Neural cell (in vitro differentiated cells): ENCODE measurements around the gene CDT1.

Experiments
- EP300 ChIP-seq: fragments of 450-650 bp; conservative IDR thresholded peaks from 2 replicates; pipeline ENCODE4 v1.6.1; 2014; ENCODE audit warnings: antibody characterized with exemption, mild to moderate bottlenecking, moderate library complexity; ENCODE audit not compliant: poor library complexity, severe bottlenecking
- EZH2 ChIP-seq: fragments of 200-600, 300-800 bp; shearing (Covaris generic), sonication (generic); IDR thresholded peaks from 2 replicates; pipeline ENCODE4 v1.6.1; 2014; ENCODE audit warnings: antibody characterized with exemption, low read length, borderline replicate concordance, mild to moderate bottlenecking; ENCODE audit not compliant: insufficient read depth, poor library complexity, severe bottlenecking
- POLR2AphosphoS5 ChIP-seq: IDR thresholded peaks from 2 replicates; pipeline ENCODE4 v1.6.1; 2012
- SMC3 ChIP-seq: fragments of 450-650 bp; conservative IDR thresholded peaks from 2 replicates; pipeline ENCODE4 v1.6.1; 2014; ENCODE audit warnings: antibody characterized with exemption, mild to moderate bottlenecking, moderate library complexity; ENCODE audit not compliant: poor library complexity
- TAF1 ChIP-seq: IDR thresholded peaks from 2 replicates; pipeline ENCODE4 v1.6.1; 2012; ENCODE audit warnings: low read depth
- TF ChIP-seq, protein P1 (sequence below): fragments of 450-650 bp; IDR thresholded peaks from 2 replicates; pipeline ENCODE4 v1.5.1; 2014; ENCODE audit warnings: antibody characterized with exemption, mild to moderate bottlenecking, moderate library complexity; ENCODE audit not compliant: poor library complexity, severe bottlenecking
- TF ChIP-seq, protein P2 (sequence below): IDR thresholded peaks from 2 replicates; pipeline ENCODE4 v1.6.1; 2012; ENCODE audit warnings: borderline replicate concordance

DNA sequence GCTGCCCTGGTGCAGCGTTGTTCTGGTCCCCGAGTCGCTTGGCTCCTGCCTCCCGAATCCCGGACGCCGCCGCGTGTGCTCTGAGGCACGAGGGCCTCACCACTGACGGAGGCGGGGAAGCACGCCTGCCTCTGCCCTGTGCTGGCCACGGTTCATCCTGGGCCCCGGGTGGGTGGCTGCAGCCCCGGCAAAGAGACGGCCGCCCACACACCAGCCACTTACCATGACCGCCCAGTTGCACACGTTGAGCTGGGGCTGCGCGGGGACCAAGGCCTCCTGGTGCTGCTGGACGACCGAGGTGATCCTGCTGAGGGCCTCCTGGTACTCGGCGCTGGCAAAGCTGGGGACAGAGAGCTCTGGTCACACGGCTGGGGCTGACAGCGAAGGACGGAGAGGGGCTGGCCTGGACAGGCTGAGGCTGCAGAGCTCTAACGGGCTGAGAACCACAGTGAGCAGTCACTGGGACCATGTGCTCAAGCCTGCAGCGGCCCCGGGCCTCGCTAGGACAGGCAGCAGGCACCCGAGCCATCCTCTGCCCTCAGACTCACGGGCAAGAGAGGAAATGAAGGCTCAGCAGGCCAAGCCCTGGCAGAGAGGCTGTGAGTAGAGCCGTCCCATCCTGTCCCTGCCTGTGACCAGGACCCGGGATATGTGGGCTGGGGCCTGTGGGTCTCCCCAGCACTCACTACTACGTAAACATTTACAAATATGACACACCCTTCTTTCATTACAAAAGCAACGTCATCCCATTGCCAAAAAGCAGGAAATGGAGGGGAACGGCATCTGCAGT, 14.4 kb downstream of the CDT1 start:
- TF ChIP-seq, protein P1, sequence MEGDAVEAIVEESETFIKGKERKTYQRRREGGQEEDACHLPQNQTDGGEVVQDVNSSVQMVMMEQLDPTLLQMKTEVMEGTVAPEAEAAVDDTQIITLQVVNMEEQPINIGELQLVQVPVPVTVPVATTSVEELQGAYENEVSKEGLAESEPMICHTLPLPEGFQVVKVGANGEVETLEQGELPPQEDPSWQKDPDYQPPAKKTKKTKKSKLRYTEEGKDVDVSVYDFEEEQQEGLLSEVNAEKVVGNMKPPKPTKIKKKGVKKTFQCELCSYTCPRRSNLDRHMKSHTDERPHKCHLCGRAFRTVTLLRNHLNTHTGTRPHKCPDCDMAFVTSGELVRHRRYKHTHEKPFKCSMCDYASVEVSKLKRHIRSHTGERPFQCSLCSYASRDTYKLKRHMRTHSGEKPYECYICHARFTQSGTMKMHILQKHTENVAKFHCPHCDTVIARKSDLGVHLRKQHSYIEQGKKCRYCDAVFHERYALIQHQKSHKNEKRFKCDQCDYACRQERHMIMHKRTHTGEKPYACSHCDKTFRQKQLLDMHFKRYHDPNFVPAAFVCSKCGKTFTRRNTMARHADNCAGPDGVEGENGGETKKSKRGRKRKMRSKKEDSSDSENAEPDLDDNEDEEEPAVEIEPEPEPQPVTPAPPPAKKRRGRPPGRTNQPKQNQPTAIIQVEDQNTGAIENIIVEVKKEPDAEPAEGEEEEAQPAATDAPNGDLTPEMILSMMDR = no peak
- TF ChIP-seq EZH2 (no peak), TAF1 (no peak), POLR2AphosphoS5 (no peak), EP300 (no peak), SMC3 (no peak)
- TF ChIP-seq, protein P2, sequence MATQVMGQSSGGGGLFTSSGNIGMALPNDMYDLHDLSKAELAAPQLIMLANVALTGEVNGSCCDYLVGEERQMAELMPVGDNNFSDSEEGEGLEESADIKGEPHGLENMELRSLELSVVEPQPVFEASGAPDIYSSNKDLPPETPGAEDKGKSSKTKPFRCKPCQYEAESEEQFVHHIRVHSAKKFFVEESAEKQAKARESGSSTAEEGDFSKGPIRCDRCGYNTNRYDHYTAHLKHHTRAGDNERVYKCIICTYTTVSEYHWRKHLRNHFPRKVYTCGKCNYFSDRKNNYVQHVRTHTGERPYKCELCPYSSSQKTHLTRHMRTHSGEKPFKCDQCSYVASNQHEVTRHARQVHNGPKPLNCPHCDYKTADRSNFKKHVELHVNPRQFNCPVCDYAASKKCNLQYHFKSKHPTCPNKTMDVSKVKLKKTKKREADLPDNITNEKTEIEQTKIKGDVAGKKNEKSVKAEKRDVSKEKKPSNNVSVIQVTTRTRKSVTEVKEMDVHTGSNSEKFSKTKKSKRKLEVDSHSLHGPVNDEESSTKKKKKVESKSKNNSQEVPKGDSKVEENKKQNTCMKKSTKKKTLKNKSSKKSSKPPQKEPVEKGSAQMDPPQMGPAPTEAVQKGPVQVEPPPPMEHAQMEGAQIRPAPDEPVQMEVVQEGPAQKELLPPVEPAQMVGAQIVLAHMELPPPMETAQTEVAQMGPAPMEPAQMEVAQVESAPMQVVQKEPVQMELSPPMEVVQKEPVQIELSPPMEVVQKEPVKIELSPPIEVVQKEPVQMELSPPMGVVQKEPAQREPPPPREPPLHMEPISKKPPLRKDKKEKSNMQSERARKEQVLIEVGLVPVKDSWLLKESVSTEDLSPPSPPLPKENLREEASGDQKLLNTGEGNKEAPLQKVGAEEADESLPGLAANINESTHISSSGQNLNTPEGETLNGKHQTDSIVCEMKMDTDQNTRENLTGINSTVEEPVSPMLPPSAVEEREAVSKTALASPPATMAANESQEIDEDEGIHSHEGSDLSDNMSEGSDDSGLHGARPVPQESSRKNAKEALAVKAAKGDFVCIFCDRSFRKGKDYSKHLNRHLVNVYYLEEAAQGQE = no peak
